ENCODE measurements around the gene ZNF385C.

Gene ZNF385C

DNA sequence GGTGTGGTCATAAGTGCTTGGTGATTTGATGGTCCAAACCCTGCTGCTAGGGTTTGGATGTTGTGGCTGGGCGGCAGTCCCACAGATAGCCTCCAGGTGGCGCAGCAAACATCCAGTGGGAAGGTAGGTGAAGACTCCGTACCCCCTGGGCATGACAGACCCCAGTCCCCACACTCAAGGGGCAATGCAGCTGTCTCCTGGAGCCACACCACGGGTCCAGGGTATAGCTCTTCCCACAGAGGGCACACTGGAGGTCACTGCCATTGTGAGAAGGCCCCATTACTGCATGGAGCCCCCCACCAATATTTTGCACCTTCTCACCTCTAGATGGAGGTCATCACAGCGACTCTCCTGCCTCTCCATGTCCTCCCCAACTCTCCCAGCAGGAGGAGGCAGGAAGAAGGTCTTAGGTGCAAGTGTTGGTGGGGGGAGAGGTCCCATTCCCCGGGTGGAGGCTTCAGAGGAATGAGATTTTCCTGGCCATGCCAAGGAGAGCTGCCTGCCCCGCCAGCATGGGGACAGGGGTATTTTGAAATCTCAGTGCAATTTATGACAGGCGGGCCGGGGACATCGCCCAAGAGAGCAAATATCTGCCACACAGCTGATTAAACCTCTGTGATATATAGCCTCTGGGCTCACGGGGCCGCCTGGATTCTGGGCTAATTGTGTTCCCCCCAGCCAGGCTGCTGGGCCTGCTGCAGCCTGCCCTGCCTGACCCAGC, 30.7 kb downstream of the ZNF385C start:
- TF ChIP-seq, protein P1, sequence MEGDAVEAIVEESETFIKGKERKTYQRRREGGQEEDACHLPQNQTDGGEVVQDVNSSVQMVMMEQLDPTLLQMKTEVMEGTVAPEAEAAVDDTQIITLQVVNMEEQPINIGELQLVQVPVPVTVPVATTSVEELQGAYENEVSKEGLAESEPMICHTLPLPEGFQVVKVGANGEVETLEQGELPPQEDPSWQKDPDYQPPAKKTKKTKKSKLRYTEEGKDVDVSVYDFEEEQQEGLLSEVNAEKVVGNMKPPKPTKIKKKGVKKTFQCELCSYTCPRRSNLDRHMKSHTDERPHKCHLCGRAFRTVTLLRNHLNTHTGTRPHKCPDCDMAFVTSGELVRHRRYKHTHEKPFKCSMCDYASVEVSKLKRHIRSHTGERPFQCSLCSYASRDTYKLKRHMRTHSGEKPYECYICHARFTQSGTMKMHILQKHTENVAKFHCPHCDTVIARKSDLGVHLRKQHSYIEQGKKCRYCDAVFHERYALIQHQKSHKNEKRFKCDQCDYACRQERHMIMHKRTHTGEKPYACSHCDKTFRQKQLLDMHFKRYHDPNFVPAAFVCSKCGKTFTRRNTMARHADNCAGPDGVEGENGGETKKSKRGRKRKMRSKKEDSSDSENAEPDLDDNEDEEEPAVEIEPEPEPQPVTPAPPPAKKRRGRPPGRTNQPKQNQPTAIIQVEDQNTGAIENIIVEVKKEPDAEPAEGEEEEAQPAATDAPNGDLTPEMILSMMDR (conservative IDR thresholded peaks at IDR 0.05) = peak; percentile 75
- H3K27ac ChIP-seq = no peak overlapping the region

DNA sequence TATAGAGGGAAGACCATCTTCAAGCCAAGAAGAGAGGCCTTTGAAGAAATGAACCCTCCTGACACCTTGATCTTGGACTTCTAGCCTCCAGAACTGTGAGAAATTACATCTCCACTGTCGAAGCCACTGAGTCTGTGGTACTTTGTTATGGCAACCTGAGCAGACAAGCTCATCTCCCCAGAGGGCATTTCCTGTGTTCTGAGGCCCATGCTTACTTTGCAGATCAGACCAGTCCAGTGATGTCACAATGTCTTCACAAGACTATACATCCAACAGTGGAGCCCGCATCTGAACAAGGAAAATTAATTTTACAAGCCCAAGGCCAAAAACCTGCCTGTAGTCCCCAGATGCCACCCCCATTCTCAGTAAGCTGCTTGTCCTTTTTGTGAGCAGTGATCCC, 33.1 kb downstream of the ZNF385C start:
- TF ChIP-seq, protein P1 (conservative IDR thresholded peaks at IDR 0.05) = no peak
- H3K27ac ChIP-seq = no peak overlapping the region

DNA sequence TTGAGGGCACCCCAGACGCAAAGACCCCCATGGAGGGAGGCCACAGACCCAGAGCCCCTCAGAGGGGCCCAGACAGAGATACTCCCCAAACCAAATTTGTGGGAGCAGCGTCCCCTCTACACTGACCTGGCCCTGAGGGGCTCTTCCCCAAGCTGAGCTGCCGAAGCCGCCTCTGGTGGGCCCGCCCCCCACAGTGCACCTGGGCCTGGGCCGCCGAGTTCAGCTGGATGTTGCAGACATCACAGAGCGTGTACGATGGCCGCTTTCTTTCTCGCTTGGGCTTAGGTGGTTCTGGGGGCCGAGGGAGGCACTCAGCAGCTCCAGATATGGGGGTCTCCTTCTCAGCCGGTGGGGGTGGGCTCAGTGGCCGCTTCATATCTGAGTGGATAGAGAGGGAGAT, 35.6 kb downstream of the ZNF385C start:
- H3K27ac ChIP-seq = no peak overlapping the region
- TF ChIP-seq, protein P1 (conservative IDR thresholded peaks at IDR 0.05) = no peak

DNA sequence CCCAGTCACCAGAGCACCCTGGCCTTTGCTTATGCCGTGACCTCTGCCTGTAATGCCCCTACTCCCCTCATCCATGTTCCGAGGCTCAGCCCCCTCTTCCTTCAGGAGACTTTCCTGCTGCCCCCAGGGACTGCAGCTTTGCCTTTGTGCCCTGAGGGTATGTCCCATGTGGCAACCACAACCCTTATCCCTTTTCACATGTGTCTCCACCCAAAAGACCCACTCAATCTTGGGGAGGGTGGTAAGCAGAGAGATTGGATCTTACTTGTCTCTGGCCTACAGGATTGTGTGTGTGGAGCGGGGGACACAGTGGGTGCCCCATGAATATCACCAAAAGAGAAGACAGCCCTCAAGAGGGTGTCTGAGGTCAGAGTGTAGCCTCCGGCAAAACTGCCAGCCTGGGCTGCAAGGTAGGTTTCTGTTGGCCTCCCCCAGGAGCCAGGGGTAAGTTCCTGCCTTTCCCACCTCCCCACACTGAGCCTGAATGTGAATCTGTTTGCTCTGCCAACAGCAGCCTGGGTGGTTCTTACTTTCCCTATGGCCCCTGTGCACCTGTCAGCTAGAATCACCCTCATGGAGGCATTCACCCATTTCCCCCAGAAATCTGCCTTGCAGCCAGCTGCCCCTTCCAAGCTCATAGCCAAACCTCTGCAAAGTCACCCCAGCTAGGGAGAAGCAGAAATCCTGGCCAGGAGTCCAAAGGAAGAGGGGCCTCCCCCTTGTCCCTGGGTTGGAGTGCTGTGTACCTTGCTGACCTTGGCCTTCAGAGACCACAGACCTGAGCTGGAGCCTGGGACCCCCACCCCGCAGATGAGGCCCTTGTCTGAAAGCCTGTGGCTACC, 36.4 kb downstream of the ZNF385C start:
- H3K27ac ChIP-seq = no peak overlapping the region
- TF ChIP-seq, protein P1 (conservative IDR thresholded peaks at IDR 0.05) = no peak

DNA sequence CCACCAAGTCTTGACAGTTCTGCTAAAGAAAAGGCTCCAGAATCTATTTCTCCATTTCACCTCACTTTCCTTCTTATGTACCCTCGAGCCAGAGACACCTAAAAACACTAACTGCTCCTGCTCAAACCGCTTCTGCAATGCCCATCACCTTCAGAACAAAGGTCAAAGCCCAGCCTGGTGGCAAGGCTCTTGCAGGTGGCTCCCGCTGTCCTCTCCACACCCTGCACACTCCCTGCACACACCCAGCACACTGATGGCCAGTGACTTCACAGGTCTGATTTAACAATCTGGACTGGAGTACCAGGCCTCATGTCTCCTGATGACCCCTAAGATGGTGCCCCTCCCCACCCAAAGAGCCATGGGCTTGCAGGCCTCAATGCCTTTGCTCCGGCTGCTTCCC, 38.0 kb downstream of the ZNF385C start:
- TF ChIP-seq, protein P1 (conservative IDR thresholded peaks at IDR 0.05) = no peak
- no peak overlapping the region for H3K27ac ChIP-seq

DNA sequence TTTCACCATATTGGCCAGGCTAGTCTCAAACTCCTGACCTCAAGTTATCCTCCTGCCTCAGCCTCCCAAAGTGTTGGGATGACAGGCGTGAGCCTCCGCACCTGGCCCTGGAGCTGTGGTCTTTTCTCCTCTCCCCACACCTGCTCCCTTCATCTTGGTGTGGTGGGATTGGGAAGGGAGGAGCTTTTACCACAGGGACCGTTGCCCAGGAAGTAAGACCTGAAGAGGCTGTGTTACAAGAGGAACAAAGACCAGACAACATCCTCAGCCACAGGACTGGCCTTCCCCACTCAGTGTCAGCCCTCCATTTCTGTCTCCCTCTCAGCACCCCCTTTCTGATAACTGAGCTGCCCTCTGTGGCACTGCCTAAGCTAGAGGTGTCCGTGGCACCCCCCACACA, 38.5 kb downstream of the ZNF385C start:
- H3K27ac ChIP-seq = no peak overlapping the region
- TF ChIP-seq, protein P1 (conservative IDR thresholded peaks at IDR 0.05) = no peak

DNA sequence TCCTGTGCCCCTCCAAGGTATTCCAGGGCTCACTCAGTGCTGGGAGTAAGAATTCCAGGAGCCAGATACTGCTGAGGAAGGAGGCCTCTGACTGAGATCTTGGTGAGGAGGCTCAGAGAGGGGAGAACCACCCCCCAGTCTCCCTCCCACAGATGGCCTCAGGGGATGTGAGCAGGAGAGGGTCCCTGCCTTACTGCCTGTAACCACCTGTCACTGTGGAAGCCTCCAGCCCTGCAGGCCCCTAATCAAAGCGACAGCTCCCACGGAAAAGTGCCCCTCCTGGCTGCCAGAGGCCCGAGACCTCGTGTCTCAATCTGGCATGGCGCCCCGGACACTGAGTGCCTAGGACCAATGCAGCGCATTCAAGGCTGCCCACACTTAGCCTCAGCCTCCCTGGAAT, 40.2 kb downstream of the ZNF385C start:
- no peak overlapping the region for H3K27ac ChIP-seq
- TF ChIP-seq, protein P1 (conservative IDR thresholded peaks at IDR 0.05) = no peak

All from VCaP (cell line).